Upper lobe of right lung (tissue), 1 donor: ENCODE measurements around the gene CIB2. TPM values are rescaled to one million over a fixed set of nuclear protein-coding genes. Genes with fewer than 3 reads are reported as not detected.

Source experiments
- ATAC-seq: fragments of 200-7000 bp; cut with Tn5 transposase; one replicate; pipeline ENCODE4 v1.9.1; 2020; ENCODE audit warnings: mild to moderate bottlenecking, moderate library complexity
- DNase-seq: peaks from one replicate; pipeline ENCODE4 v3.0.0-alpha.2; 2020
- H3K27ac ChIP-seq: fragments of 200-600 bp; one replicate; pipeline ENCODE4 v1.8.0; 2022
- H3K27me3 ChIP-seq: fragments of 200-600 bp; one replicate; pipeline ENCODE4 v1.8.0; 2022; ENCODE audit warnings: mild to moderate bottlenecking
- H3K36me3 ChIP-seq: fragments of 200-600 bp; one replicate; pipeline ENCODE4 v1.8.0; 2022
- H3K4me1 ChIP-seq: fragments of 200-600 bp; one replicate; pipeline ENCODE4 v1.8.0; 2022
- H3K4me3 ChIP-seq: fragments of 200-600 bp; one replicate; pipeline ENCODE4 v1.8.0; 2022; ENCODE audit warnings: mild to moderate bottlenecking
- H3K9me3 ChIP-seq: fragments of 200-600 bp; one replicate; pipeline ENCODE4 v1.8.0; 2022
- intact Hi-C: fragments of 100-400 bp; cut with DNase I; formaldehyde crosslinking; loops from one replicate; pipeline ENCODE4 v1.11.0; 2022
- total RNA-seq: library from RNA; stranded (reverse); fragmentation: NEBNext Ultra II Directional; extraction: Animal tissue kit (Norgen Biotek cat#: 25700); gene quantifications from one replicate; pipeline ENCODE4 v1.2.1, GENCODE V29; 2021
- TF ChIP-seq, protein P1 (sequence below): fragments of 200-600 bp; IDR thresholded peaks from one replicate; pipeline ENCODE4 v1.8.0; 2022; ENCODE audit warnings: antibody characterized with exemption
- donor health status: DM: no; HTN: yes; CAD: no; lungs with severe emphysema.

The CIB2 gene
- total RNA-seq, 1 donor from 2014 or later: 1.9 TPM

DNA sequence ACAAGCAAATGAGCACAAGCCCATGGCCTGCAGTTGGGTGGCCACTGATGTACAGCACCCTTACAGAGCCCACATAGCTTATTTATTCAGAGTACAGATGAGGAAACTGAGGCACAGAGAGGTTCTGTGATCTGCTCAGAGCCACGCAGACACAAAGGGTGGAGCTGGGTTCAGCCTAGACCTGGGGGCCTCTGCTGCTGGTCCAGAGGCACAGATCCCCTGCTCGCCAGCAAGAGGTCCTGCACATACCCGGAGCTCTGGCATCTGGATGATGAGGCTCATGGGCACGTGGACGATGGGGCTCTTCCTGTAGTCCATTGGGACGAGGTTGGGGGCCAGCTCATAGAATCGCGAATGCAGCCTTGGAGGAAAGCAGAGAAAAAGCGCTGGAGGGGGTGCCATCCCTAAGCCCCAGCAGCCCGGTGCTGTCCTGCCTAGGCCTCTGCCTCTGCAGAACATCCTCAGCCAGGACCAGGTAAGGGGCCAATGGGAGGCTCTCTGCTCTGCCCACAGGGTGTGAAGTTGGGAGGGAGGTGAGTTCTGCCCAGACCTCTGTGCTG is 20.2 kb downstream of the CIB2 start:
- intact Hi-C loops: loop anchor here (5.0 kb wide), 1 partner anchor 121 kb away; the partner anchor contains the start of gene ACSBG1

DNA sequence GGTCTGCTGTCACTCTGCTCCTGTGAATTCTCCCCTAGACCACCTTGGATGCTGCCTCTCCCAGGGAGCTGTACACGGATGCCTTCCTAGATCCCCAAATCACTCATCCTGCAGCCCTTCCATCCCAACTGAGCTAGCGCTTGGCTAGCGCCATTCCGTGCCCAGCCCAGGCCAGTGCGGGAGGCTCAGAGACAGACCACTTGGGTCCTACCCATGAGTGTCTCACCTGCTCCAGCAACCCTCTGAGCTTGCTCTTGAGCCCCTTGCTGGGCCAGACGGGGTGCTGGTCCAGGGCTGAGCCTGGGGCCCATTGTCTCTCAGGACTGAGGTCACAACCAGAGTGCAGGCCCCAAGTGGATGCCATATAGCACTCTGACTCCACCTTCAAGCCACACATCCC is 21.1 kb downstream of the CIB2 start:
- intact Hi-C loops: loop anchor here (5.0 kb wide), 1 partner anchor 122 kb away; the partner anchor contains the start of gene ACSBG1
- peaks cover 7% of the 10 kb centered on the region for H3K4me1 ChIP-seq

More for the DNA sequence above, 20.2 kb downstream of the CIB2 start:
- TF ChIP-seq, protein P1, sequence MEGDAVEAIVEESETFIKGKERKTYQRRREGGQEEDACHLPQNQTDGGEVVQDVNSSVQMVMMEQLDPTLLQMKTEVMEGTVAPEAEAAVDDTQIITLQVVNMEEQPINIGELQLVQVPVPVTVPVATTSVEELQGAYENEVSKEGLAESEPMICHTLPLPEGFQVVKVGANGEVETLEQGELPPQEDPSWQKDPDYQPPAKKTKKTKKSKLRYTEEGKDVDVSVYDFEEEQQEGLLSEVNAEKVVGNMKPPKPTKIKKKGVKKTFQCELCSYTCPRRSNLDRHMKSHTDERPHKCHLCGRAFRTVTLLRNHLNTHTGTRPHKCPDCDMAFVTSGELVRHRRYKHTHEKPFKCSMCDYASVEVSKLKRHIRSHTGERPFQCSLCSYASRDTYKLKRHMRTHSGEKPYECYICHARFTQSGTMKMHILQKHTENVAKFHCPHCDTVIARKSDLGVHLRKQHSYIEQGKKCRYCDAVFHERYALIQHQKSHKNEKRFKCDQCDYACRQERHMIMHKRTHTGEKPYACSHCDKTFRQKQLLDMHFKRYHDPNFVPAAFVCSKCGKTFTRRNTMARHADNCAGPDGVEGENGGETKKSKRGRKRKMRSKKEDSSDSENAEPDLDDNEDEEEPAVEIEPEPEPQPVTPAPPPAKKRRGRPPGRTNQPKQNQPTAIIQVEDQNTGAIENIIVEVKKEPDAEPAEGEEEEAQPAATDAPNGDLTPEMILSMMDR: no peak
- peak; percentile 43 for DNase-seq
- ATAC-seq: no peak
- H3K4me1 ChIP-seq: peaks cover 7% of the 10 kb centered on the region
- no peak overlapping the region for H3K4me3 ChIP-seq
- no peaks in the 10 kb centered on the region for H3K36me3 ChIP-seq
- H3K27ac ChIP-seq: no peak overlapping the region
- H3K27me3 ChIP-seq: no peaks in the 10 kb centered on the region
- H3K9me3 ChIP-seq: no peaks in the 10 kb centered on the region

DNA sequence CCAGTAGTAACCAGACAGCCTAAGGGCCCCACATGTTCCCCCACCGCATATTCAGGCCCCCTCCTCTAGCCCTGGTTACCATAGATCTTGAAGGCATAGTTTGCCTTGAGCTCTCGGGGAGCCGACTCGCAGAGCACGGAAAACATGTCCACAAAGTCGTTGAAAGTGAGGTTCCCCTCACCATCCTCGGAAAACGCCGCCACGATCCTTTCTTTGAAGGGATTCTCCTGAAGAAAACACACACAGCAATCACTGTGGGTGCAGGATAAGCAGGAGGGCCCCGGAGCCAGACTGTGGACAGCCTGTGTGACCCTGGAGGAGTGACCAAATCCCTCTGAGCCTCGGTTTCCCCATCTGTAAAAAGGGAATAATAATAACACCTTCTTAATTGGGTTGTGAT is 22.1 kb downstream of the CIB2 start:
- no peak overlapping the region for H3K27ac ChIP-seq
- no peaks in the 10 kb centered on the region for H3K36me3 ChIP-seq
- H3K4me1 ChIP-seq: peaks cover 14% of the 10 kb centered on the region
- ATAC-seq: no peak
- no peaks in the 10 kb centered on the region for H3K27me3 ChIP-seq
- H3K9me3 ChIP-seq: no peaks in the 10 kb centered on the region
- TF ChIP-seq, protein P1: no peak
- no peak overlapping the region for H3K4me3 ChIP-seq
- DNase-seq: peak; percentile 46
- intact Hi-C loops: loop anchor here (5.0 kb wide), 1 partner anchor 142 kb away; no protein-coding TSS in a partner anchor

More for the DNA sequence above, 21.1 kb downstream of the CIB2 start:
- peak; percentile 51 for DNase-seq
- TF ChIP-seq, protein P1: no peak
- Histone ChIP-seq H3K9me3 (no peaks in the 10 kb centered on the region), H3K4me3 (no peak overlapping the region), H3K27ac (no peak overlapping the region), H3K36me3 (no peaks in the 10 kb centered on the region), H3K27me3 (no peaks in the 10 kb centered on the region)
- ATAC-seq: no peak

DNA sequence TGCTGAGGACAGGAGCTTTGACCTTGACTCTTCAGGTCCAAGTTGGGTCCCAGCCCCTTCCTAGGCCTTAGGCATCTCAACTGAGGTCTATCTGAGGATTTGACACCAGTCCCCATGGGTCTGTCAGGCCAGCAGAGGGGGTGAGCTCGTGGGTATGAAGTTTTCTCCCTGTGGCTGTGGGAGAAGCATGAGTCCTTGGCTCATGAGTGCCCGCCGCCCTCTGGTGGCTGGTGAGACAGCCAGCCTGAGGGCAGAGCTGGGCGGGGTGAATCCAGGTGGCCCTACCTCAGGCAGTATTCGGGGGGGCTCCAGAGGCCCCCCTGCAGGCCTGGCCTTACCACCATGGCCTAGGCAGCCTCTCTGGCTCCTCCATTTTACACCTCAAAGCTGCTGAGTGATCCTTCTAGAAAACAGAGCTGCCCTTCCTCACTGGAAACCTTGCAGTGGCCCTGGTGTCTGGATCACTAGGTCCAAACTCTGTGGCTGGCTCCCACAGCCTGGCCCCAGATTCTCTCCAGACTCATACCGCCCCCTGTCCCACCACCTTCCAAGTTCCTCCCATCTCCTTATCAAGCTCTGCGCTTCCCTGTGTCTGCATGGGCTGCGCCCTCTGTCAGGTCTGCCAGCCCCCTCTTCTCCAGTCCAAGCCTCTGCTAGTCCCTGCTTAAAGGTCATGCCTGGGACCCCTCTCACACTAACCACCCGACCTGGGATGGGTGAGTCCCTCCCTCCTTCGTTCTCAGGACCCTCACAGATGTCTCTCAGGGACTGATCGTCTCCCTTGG is 22.8 kb downstream of the CIB2 start:
- peak; percentile 93 for DNase-seq
- intact Hi-C loops: loop anchor here (5.0 kb wide), 1 partner anchor 141 kb away; no protein-coding TSS in a partner anchor
- H3K27me3 ChIP-seq: no peaks in the 10 kb centered on the region

DNA sequence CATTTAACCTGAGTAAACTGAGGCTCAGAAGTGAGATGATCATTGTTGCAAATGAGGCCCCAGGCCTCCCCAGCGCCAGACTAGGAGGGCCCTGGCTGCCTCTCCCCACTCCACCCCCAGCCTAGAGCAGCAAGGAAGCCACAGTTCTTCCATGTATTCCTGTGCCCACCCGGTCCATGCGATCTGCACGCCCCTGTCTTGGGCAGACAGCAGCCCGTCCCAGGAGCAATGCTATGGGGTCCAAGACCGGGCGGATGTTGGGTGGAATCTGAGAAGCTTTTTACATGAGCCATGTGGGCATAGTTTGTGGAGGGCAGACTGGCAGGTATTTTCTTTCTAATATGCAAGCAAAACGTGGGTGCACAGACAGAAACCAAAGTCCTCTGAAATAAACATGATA is 23.8 kb downstream of the CIB2 start:
- H3K27ac ChIP-seq: no peak overlapping the region
- H3K27me3 ChIP-seq: no peaks in the 10 kb centered on the region
- H3K36me3 ChIP-seq: no peaks in the 10 kb centered on the region
- ATAC-seq (no peak), DNase-seq (peak; percentile 56)
- peaks cover 26% of the 10 kb centered on the region for H3K4me1 ChIP-seq
- intact Hi-C loops: loop anchor here (5.0 kb wide), 1 partner anchor 140 kb away; no protein-coding TSS in a partner anchor
- TF ChIP-seq, protein P1: no peak
- no peak overlapping the region for H3K4me3 ChIP-seq
- H3K9me3 ChIP-seq: no peaks in the 10 kb centered on the region

More for the DNA sequence above, 22.8 kb downstream of the CIB2 start:
- H3K36me3 ChIP-seq: no peaks in the 10 kb centered on the region
- no peaks in the 10 kb centered on the region for H3K9me3 ChIP-seq
- peak; percentile 94 for ATAC-seq
- H3K4me3 ChIP-seq: no peak overlapping the region
- TF ChIP-seq, protein P1: peak; percentile 93
- peaks cover 21% of the 10 kb centered on the region for H3K4me1 ChIP-seq
- H3K27ac ChIP-seq: no peak overlapping the region
